HG03520 (cell line): ENCODE results near the gene PRKAR1B.

ENCODE experiments used
- ATAC-seq: cut with Tn5 transposase; IDR thresholded peaks from one replicate; pipeline ENCODE4 v1.9.1; 2021; ENCODE audit warnings: mild to moderate bottlenecking, moderate library complexity; ENCODE audit not compliant: unreplicated experiment

The PRKAR1B gene

DNA sequence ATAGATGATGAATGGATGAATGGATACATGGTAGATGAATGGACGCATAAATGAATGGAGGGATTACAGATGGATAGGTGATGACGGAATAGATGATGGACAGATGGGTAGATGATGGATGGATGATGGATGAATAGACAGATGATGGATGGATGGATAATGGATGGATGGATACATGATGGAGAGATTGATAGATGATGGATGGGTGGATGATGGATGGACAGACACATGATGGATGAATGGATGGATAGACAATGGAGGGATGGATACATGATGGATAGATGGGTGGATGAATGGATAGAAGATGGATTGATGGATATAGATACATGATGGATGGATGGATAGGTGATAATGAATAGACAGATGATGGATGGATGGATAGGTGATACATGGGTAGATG lies 198.6 kb downstream of the PRKAR1B start:
- ATAC-seq, result no peak

DNA sequence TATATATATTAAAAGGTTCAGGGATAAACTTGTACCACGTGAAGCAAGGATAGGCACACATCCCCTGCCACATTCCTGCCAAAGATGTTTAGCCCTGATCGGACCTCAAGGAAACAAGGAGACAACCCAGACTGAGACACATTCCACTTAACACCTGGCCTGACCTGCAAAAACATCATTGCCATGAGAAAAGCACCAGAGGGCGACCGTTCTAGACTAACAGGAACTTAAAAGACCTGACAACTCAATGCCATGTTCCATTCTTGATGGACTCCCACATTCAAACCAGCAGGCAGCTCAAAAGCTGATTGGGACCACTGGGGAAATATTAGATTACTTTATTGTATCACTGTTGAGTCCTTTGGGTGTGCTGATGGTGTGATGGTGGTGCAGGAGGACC lies 199.4 kb downstream of the PRKAR1B start:
- ATAC-seq, result no peak

DNA sequence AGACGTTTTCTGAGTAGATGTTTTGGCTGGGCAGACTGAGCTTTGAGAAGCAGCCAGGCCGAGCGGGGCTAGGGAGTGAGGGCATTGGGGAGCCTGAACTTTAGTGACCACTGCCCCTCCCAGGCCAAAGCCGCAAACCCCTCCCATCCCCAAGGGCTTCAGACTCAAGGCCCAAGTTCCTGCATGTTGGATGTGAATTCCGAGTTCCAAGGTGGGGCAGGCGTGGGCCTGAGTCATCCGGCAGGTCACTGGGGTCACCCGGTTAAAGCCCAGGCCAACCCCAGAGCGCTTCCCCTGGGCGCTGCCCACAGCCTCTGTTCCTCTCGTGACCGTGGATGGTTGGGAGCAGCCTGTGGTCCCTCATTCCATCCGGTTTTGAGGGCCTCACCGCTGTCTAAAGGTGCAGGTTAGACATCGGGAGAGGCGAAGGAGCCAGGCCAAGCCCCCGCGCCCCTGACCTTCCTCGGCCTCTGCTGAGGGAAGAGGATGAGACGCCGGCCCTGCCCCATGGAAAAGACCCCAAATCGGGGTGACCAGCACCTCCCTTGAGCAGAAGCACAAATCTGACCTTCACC lies 200.5 kb downstream of the PRKAR1B start:
- ATAC-seq, result no peak

DNA sequence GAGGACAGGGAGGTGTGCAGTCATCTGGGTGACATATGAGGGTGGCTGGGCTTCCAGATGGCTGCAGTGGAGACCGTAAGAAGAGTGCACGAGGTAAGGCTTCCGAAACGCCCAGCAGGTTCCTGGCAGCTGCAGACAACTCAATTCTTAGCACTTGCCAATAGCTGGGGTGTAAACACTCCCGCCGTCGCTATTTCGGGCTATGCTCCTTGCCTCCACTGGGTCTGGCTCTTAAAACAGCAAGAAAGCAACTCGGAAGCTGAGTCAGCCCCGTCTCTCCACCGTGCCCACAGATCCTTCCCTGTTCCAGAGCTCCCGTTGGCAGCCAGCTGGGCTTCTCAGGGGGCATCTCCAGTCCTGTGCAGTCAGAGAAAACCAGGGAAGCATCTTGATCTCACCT lies 201.3 kb downstream of the PRKAR1B start:
- no peak for ATAC-seq

DNA sequence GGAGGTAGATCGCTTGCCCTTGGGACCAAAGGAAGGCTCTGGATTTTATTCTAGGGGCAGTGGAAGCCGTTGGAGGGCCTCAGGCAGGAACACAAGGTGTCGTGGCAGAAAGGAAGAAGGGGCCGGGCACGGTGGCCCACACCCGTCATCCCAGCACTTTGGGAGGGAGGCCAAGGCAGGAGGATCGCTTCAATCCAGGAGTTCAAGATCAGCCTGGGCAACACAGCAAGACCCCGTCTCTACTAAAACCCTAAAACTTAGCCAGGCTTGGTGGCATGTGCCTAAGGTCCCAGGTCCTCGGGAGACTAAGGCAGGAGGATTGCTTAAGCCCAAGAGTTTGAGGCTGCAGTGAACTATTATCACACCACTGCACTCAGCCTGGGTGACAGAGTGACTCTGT lies 202.3 kb downstream of the PRKAR1B start:
- no peak for ATAC-seq

DNA sequence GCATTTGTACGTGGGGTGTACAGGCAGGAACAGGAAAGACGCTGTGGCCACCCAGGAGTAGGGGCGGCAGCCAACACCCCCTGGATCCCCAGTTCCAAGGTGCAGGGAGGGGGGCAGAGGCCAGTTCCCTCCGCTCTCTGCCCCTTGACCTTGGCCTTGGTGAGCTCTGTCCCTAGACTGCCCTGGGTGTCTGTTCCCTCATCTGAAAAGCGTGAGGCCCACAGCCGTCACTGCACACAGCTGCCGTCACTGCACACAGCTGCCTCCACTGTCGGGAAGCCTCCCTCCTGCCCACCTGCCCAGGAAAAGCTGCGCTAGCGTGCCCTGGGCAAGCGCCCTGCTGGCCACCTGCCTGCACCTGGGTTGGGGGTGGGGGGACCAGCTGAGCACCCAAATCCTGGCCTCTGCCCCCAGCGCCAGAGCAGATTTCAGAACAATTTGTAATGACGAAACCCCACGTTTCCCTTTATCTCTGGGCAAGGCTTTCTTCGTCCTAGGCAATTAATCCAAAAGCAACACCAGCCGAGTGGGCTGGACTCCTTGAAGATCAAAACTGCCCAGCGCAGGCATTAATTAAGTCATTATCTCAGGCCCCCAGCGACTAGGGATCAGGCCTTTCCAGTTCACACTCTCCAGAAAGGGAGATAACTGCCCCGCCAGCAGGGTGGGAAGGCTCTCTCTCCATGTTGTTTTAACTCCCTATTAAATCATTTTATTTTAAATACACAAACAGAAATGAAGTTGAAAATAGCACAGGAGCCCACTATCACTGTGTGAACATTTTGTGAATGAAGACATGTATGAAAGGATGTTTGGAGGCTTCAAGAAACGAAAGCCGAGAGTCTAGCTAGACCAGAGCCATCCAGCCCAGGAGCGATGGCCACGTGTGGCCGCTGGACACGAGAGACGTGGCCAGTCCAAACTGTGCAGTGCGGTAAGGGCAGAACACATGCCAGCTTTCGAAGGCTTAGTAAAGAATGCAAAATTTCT lies 203.4 kb downstream of the PRKAR1B start:
- ATAC-seq, result no peak

DNA sequence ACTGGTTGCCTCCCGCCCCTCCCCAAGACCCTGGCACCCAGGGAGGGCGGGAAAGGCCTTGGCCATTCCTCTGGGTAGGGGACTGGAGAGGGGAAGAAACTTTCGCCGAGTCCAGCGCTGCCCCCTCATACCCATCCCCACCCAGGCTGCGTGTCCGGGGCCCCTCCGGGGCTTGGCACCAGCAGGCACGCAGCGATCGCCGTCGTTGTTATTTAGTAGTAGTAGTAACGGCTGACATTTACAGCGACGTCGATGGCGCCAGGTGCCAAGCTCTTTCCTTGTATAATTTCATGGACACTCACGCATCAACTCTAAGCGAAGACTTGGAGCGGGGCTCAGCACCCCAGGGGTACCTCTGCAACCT lies 204.1 kb downstream of the PRKAR1B start:
- no peak for ATAC-seq

DNA sequence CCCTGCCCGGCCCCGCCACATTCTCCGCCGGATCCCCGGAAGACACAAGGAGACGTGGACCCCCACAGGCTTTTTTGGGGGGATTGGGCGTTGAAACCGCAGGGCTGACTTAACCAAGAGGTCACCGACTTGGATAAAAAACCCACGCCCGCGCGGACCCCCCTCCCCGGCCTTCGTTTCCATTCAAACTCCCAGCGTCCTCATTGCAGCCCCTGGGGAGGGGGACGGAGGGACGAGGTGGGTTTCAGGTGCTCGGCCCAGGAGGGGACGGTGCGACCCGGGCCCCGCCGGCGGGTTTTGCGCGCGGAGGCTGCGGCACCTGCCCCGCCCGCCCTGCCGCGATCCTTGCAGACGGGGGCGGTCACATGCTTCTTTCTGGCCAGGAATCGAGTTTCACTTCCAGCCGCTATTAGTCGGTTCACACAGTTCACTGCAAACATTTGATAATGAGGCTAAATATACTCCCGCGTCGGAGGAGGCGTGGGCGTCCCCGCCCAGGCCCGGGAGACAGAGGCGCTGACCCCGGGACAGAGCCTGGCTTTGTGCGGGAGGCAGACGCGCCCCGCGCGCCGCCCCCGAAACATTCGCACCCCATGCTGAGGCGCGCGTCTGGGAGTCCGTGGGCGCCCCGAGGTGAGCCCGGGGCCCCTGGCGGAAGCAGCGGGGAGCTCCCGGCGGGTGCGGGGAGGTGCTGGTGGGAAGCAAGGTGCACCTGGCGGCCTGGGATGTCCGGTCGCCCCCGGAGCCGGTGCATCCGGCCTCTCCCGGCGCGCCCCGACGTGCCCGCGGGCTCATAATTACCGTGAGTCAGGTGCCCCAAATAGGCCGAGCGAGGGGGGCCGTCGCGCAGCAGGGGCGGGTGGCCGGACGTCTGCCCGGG lies 204.8 kb downstream of the PRKAR1B start:
- ATAC-seq, result peak; percentile 34

DNA sequence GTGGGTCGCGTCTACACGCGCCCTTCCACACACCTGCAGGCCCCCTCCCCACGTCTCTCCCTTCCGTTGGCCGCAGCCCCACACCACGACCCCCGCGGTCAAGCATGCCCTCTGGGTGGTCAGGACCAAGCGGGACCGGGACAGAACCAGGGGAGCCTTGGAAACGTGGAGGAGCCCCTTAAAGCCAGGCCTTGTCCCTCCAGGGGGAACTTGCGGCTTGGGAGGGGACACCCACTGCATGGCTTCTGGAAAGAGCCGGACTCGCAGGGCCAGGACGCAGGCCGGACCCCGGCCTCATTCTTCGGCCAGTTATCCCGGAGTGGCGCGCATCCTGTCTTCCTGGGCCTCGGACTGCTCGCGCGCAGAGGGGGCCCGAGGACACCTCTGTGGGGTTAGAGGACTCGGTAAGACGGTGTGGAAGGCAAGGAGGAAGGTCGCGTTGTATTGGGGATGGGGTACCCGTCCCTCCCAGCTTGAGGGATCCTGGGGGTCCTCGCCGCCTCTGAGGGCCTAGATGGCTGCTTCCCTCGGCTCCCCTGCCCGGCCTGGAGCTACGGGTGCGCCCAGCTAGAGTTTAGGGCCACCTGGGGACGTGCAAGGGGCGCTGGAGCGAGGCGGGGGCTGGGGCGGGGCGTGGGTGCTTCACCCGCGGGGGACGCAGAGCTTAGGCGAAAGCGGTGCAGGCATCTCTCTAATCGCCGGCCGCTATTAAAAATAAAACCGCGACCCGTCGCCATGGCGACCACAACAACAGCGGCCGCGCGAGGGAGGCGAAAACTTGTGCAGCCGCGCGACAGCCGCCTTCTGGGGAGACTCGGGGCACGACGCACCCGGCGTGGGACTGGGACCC lies 205.6 kb downstream of the PRKAR1B start:
- ATAC-seq, result no peak

DNA sequence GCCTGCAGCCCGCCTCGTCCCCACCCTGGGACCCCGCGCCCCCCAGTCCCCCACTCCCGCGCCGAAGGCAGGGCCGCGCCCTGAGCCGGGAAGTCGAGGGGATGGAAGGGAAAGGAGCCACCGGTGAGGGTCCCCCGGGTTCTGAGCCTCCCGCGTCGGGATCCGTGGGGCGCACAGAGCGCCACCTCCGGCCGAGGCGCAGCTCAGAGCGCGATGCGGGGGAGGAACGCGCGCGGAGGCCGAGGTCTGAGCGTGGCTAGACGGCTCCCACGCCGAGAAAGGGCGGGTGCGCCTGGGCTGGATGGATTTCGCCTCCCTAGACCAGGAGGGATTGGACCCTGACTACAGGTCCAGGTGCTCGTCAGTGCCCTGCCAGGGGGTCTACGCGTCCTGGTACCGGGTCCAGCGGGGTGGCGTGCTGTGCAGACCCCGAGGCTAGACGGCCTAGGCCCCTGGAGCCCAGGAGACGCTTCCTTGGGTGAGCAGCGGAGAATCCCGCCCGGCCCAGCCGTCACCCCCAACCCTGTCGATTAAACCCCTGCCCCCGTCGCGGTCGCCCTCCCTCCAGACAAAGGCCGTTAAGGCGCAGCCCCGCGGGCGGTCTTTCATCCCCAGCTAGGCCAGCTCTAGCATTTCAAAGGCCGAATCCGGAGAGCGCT lies 206.4 kb downstream of the PRKAR1B start:
- no peak for ATAC-seq

DNA sequence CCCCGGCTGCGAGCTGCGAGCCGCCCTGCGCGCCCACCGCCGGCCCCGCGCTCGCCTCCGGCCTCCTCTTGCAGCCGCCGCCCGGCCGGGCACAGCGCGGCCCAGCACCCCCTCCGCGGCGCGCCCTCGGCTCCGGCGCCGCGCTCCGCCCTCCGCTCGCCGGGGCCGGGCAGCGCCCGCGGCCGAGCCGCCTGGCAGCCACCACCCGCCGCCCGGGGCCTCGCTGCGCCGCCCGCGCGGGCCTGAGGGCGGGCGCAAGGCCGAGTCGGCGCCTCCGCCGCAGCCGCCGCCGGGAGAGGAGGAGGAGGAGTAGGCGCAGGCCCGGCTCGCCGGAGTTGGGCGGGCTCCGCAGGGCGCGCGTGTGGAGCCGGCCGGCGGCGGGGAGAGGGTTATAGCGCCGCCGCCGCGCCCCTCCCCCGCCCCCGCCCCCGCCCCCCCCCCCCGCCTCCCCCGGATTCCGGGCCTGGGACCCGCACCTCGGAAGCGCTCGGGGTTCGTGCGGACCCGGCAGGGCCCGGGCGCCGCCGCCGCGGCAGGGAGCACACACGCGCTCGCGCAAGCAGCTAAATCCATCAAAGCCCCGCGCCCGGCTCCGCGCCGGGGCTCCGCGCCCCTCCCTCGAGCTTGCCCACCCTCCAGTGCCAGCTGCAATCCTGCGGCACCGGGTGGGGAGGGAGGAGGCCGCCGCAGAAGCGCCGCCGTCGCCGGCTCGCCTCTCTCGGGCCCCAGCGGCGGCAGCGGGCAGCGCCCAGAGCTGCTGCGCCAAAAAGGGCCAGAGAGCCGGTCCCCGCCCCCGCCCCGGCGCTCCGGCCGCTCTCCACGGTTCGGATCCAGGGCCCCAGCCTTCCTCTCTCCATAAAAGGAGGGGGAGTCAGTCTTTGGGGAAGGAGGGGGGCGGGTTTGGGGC lies 207.3 kb downstream of the PRKAR1B start, which contains the start of gene PDGFA:
TSS of gene PDGFA (minus strand) at position 363 of the 907 bp plus-strand sequence. CDS start 845 bp downstream, outside the sequence.
- no peak for ATAC-seq

DNA sequence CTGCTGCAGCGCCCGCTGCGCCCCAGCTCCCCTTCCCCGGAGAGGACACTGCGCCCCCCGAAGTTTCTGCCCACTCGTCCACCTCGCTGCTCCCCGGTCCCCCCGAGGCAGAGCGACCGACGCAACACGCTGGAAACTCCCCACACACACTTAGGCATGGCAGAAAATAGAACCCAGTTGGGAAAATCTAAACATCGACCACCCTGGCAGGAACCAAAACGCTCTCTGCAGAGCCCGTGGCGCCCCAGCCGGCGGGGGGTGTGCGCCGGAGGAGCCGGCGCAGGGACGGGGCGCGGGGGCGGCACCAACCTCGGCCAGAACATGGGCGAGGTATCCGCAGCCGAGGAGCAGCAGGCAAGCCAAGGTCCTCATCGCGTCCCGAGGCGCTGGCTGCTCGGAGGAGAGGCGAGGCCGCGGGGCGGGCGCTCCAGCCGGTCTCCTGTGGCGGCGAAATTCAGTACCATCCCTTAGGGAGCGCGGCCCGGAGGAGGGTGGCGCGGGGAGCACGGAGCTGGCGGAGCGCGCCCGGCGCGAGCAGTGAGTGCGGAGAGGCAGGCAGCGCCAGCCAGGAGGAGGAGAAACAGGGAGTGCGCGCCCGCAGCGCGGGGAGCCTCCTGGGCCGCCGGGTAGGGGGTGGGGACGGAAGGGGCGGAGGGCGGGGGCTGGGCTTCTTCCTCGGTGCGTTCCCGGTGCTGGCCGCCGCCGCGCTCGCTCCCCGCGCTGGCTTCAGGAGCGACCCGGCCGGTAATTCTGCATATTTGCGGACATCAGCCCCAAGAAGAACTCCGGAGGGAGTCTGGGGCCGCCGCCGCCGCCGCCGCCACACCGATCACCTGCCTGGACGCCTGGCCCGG lies 208.2 kb downstream of the PRKAR1B start:
- ATAC-seq, result no peak

DNA sequence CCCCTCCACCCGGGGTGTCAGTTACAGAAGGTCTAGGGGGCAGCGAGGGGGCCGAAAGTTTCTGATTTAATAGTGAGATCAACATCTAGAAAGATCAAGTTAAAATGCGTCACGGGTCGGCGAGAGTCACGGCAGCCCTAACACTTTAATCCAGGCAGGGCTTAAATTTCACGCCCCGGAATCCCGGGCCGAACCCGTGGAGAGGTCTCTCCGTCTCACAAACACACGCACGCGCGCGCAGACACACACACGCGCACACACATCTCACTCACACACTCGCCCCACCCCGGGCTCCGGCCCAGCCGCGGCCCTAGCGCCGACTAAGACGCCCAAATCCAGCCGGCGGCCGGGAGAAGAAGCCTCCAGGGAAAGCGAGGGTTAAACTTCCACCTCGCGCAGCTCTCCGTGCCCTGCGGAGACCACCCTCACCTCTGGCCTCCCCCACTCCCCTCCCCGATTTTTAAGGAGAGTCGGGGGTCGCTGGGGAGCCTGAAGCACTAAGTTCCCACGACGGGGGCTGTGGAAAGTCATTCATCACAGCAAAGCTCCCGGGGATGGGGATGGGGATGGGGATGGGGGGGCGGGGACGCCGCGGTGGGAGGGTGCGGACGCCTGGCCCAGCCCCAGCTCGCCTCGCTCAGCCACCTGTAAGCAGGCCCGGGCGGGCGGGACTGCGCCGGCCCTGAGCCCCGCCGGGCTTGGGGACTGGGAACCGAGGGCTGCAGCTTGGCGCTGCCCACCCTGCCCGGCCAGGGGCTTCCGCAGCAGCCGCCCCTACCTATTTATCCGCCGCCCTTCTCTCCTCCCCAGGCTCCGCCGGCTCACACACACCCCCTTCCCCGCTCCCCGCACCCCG lies 209.1 kb downstream of the PRKAR1B start:
- no peak for ATAC-seq

DNA sequence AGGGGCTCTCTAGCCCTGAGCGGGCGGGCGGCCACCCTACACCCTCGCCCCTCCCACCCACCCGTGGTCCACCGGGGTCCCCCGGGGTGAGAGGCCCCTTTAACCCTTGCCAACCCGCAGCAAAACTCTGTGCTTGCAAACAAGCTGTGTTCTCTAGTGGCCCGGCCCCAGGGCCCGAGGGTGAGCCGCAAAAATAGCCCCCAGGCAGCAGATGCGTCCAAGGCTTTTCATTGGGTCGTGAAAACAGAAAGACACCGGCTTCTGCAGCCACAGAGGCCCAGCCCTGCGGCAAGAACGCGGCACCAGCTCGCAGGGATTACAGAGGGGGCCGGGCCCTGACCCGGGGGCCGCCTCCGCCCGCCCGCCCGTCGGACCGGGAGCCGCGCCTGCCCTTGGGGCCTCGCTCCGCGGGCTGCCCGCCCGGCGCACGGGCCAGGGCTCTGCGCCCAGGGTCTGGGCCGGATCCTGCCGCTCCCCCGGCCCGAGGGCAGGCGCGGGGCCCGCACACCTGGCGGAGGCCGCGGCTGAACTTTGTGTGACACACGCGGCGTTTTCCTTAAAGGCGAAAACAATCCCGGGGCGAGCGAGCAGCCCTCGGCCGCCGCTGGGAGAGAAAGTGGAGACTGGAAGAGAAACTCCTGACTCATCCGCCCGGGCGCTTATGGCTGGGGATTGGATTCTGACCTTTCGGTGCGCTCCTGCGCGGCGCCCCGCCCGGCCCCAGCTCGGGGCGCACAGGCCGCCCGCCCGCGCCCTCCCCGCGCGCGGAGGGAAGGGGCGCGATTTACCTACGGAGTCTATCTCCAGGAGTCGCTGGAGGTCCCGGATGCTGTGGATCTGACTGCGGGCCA lies 210.2 kb downstream of the PRKAR1B start:
- no peak for ATAC-seq

DNA sequence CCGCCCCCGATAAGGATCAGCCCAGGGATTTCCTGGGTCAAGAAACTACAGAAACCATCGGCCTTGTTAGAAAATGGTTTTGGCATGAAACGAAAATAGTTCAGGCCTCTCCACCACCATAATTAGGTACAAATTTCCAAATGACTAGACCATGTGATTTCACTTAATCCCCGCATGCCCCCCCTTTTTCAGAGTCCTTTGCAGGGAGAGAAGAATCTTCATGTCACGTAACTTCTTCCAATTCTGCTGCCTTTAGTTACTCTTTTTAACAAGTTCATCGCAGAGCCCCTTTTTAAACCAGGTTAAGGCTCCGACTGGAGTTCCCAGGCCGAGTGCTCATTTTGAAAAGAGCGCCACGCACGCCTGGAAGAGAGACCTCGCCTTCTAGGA lies 210.9 kb downstream of the PRKAR1B start:
- ATAC-seq, result no peak

DNA sequence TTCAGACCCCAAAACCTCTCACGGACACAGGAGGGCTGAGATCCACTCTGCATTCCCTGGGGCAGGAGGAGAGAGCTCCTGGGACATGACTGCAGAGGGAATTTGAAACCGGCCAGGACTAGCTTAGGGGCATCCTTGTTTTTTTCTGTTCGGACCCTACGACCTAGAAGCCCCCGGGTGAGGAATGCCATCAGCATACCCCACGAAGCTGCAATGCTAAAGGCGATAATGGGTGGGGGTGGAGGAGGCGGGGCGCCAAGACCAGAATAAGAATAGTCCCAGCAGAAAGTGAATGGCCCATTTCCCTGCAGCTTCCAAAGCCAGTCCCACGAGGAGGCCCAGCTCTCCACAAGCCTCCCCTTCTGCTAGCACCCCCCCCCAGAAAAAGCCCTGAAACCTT lies 211.5 kb downstream of the PRKAR1B start:
- ATAC-seq, result no peak
